ELF-1 (cell line): ENCODE data around the gene GUCY2F.

Source experiments
- DNase-seq: peaks from one replicate; pipeline ENCODE4 v3.0.0-alpha.2; 2016; ENCODE audit warnings: low read depth, low spot score

Gene GUCY2F

DNA sequence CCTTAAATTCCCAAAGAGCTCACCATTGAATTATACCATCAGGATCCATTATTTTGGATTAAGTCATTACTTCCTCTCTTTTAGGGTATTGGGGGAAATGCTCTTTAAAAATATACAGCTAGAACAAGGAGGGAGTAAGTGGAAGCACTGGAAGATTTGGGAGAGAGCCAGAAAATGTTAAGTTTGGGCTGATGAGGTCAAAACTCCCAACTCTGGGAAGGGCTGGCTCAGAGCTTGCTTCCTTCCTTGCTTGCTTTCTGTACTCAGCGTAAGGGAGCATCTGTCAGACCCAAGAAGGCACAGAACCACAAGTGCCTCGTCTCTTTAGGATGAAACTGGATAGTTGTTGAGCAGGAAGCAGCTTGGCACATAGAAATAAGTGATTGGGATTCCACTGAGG, 138.2 kb downstream of the GUCY2F start:
- no peak for DNase-seq

DNA sequence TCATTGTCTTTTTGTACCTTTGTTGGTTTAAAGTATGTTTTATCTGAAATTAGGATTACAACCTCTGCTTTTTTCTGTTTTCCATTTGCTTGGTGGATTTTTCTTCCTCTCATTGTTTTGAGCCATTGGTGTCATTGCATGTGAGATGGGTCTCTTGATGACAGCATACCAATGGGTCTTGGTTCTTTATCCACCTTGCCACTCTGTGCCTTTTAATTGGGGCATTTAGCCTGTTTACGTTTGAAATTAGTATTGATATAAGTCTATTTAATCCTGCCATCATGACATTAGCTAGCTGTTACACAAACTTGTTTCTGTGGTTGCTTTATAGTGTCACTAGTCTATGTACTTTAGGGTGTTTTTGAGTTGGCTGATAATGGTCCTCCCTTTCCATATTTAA, 145.7 kb downstream of the GUCY2F start:
- no peak for DNase-seq

DNA sequence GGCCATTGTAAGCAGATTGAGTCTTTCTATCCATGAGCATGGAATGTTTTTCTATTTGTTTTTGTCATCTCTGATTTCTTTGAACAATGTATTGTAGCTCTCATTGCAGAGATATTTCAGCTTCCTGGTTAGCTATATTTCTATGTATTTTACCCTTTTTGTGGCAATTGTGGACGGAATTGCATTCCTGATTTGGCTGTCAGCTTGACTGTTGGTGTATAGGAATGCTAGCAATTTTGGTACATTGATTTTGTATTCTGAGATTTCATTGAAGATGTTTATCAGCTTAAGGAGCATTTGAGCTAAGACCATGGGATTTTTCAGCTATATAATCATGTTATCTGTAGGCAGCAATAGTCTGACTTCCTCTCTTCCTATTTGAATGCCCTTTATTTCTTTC, 154.6 kb downstream of the GUCY2F start:
- DNase-seq: no peak
